Spleen (tissue), 11 donors: Measurements from ENCODE around the gene TTLL6. TPM values are rescaled to one million over a fixed set of nuclear protein-coding genes. Genes with fewer than 3 reads are reported as not detected.

ENCODE experiments used
- DNase-seq: peaks from one replicate; pipeline ENCODE4 v3.0.0-alpha.2; 2020
- H3K27ac ChIP-seq, 8 donors: fragments of 200-600 bp; sonication (generic) in 7 of 8; 1 replicate in 4 of 8; 2 replicates in 4 of 8; pipeline versions ENCODE4 v1.5.0 to v1.8.0; 2016 to 2021; ENCODE audit warnings: inconsistent platforms in 4 of 8, mild to moderate bottlenecking in 4 of 8, moderate library complexity in 1 of 8
- H3K27me3 ChIP-seq, 7 donors: fragments of 200-600 bp; sonication (generic) in 6 of 7; replicated peaks in 1 of 7; 1 replicate in 4 of 7; 2 replicates in 3 of 7; pipeline versions ENCODE4 v1.5.0 to v1.8.0; 2016 to 2021; ENCODE audit warnings: inconsistent platforms in 3 of 7, mild to moderate bottlenecking in 1 of 7
- H3K36me3 ChIP-seq, 6 donors: fragments of 200-600 bp; sonication (generic) in 5 of 6; 1 replicate in 4 of 6; 2 replicates in 2 of 6; pipeline versions ENCODE4 v1.5.0 to v1.8.0; 2016 to 2021; ENCODE audit warnings: inconsistent platforms in 2 of 6
- H3K4me1 ChIP-seq, 6 donors: fragments of 200-600 bp; sonication (generic) in 5 of 6; 1 replicate in 3 of 6; 2 replicates in 3 of 6; pipeline versions ENCODE4 v1.5.0 to v1.8.0; 2016 to 2021; ENCODE audit warnings: inconsistent platforms in 3 of 6
- H3K4me3 ChIP-seq, 8 donors: fragments of 200-600 bp; sonication (generic) in 7 of 8; 1 replicate in 4 of 8; 2 replicates in 4 of 8; pipeline versions ENCODE4 v1.5.0 to v1.8.0; 2016 to 2021; ENCODE audit warnings: inconsistent platforms in 4 of 8, mild to moderate bottlenecking in 4 of 8, moderate library complexity in 2 of 8
- H3K9me3 ChIP-seq, 8 donors: fragments of 200-600 bp; sonication (generic) in 7 of 8; 1 replicate in 4 of 8; 2 replicates in 4 of 8; pipeline versions ENCODE4 v1.5.0 to v1.8.0; 2016 to 2021; ENCODE audit warnings: inconsistent platforms in 4 of 8
- POLR2A ChIP-seq, 3 donors: fragments of 450-650 bp; IDR thresholded peaks; one replicate each; pipeline ENCODE4 v1.5.1; 2017; ENCODE audit warnings: antibody characterized with exemption in 3 of 3, mild to moderate bottlenecking in 1 of 3
- POLR2AphosphoS5 ChIP-seq, 3 donors: sonication (generic); formaldehyde crosslinking; IDR thresholded peaks; one replicate each; pipeline ENCODE4 v1.5.1; 2017; ENCODE audit warnings: antibody characterized with exemption in 3 of 3
- WGBS, 5 donors: extraction: QIAGEN DNeasy Blood & Tissue Kit in 3 of 5; methylation state at CpG; one replicate each; pipeline versions ENCODE4 v1.1.5 to v1.1.7; 2013 to 2018; 5-methylcytosine and 5-hydroxymethylcytosine counted together
- intact Hi-C: fragments of 100-400 bp; cut with DNase I; formaldehyde crosslinking; loops from one replicate; pipeline ENCODE4 v1.15.0; 2023; ENCODE audit warnings: low total_unique reads
- polyA plus RNA-seq, 3 donors: library from polyadenylated mRNA; stranded (reverse); fragments of 200-250 nt; gene quantifications; one replicate each; pipeline ENCODE4 v1.2.1, GENCODE V29; 2013
- total RNA-seq, 7 donors: library from RNA; depleted of rRNA in 3 of 7; stranded (reverse); fragments of >200 nt in 3 of 7; fragmentation: NEBNext Ultra II Directional in 4 of 7; extraction: Animal tissue kit (Norgen Biotek cat#: 25700) in 4 of 7; gene quantifications; one replicate each; pipeline versions ENCODE4 v1.1.0 to v1.2.1, GENCODE V29; 2016 to 2021
- TF ChIP-seq, protein P1 (sequence below), 11 experiments: fragments of 200-600 bp in 7 of 11; fragments of 450-650 bp in 4 of 11; sonication (generic) in 4 of 11; IDR thresholded peaks in 8 of 11; conservative IDR thresholded peaks in 3 of 11; 1 replicate in 7 of 11; 2 replicates in 4 of 11; pipeline versions ENCODE4 v1.4.0 to v1.8.0; 2016 to 2021; ENCODE audit warnings: antibody characterized with exemption in 11 of 11, inconsistent platforms in 4 of 11, mild to moderate bottlenecking in 1 of 11
- donor health status: healthy with polysubstance abuse.
- donor health status: DM: no; HTN: no; CAD: no; lungs with moderate emphysema.
- donor health status: DM: no; HTN: no; CAD: no.
- donor health status: Bipolar disorder and iron deficiency.
- donor health status: healthy.
- donor health status: DM: no; HTN: no; CAD: no.
- donor health status: DM: yes; HTN: yes; CAD: no.

TTLL6 gene
- total and polyA plus RNA-seq, 10 donors, result 0.04 TPM; not detected in 9

DNA sequence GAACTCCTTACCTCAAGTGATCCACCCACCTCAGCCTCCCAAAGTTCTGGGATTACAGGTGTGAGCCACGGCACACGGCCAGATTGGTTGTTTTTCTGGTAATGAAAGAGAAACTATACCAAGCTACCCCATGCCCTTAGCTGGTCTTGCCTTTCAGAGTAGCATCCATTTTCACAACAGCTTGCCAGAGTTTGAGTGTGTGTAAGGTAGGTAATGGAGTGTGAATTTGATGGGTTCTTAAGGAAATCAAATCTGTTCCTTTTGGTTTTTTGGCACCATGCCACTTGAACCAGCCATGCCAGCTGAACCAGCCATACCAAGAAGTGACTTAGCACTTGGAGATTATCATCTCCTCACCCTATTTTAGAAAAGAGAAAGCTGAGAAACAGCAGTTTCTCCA, 18.9 kb upstream of the TTLL6 start:
- Histone ChIP-seq H3K36me3 (peaks cover 0 to 22% (median 0%) of the 10 kb centered on the region in 6 donors), H3K4me3 (no peak overlapping the region), H3K4me1 (peaks cover 73 to 97% (median 96%) of the 10 kb centered on the region in 6 donors), H3K27me3 (no peaks in the 10 kb centered on the region), H3K9me3 (no peaks in the 10 kb centered on the region), H3K27ac (peak overlapping the region in 1 of 8 donors; percentile 14)
- TF ChIP-seq, protein P1, sequence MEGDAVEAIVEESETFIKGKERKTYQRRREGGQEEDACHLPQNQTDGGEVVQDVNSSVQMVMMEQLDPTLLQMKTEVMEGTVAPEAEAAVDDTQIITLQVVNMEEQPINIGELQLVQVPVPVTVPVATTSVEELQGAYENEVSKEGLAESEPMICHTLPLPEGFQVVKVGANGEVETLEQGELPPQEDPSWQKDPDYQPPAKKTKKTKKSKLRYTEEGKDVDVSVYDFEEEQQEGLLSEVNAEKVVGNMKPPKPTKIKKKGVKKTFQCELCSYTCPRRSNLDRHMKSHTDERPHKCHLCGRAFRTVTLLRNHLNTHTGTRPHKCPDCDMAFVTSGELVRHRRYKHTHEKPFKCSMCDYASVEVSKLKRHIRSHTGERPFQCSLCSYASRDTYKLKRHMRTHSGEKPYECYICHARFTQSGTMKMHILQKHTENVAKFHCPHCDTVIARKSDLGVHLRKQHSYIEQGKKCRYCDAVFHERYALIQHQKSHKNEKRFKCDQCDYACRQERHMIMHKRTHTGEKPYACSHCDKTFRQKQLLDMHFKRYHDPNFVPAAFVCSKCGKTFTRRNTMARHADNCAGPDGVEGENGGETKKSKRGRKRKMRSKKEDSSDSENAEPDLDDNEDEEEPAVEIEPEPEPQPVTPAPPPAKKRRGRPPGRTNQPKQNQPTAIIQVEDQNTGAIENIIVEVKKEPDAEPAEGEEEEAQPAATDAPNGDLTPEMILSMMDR (IDR thresholded peaks at IDR 0.05 in 8 of 11, conservative IDR thresholded peaks at IDR 0.05 in 3 of 11), result no peak
- no peak for TF ChIP-seq POLR2A (IDR thresholded peaks at IDR 0.05)
- no peak for TF ChIP-seq POLR2AphosphoS5 (IDR thresholded peaks at IDR 0.05)
- DNase-seq, result no peak
- 72 to 91% (median 73%) methylated on average over 2 of the region's 2 CpGs for WGBS, 5 donors
- intact Hi-C loops, result no loop called here

DNA sequence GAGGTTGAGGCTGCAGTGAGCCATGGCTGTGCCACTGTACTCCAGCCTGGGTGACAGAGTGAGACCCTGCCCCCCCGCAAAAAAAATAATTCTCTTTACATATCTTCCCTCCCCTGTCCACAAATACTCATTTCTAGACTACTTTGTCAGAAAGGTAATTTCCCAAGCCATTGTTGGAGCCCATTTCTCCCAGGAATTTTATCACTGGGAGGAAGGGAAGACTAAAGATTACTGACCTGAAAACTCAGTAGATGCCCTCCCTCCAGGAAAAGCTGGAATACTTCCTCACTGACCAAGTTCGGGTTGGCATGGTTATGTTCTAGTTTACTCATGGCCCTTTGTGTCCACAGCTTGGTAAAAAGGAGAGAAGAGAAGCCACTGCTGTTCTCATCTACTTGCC, 17.9 kb upstream of the TTLL6 start:
- intact Hi-C loops, result no loop called here
- DNase-seq, result no peak
- no peaks in the 10 kb centered on the region for H3K9me3 ChIP-seq
- H3K4me3 ChIP-seq, result no peak overlapping the region
- H3K27me3 ChIP-seq, result no peaks in the 10 kb centered on the region
- peaks cover 0 to 22% (median 0%) of the 10 kb centered on the region in 6 donors for H3K36me3 ChIP-seq
- peaks cover 63 to 94% (median 92%) of the 10 kb centered on the region in 6 donors for H3K4me1 ChIP-seq
- 62 to 84% (median 76%) methylated on average over 2 of the region's 2 CpGs for WGBS, 5 donors
- TF ChIP-seq POLR2A (IDR thresholded peaks at IDR 0.05), result no peak
- TF ChIP-seq, protein P1 (IDR thresholded peaks at IDR 0.05 in 8 of 11, conservative IDR thresholded peaks at IDR 0.05 in 3 of 11), result no peak
- TF ChIP-seq POLR2AphosphoS5 (IDR thresholded peaks at IDR 0.05), result no peak
- peak overlapping the region in 2 of 8 donors; percentile 1 to 27 for H3K27ac ChIP-seq

DNA sequence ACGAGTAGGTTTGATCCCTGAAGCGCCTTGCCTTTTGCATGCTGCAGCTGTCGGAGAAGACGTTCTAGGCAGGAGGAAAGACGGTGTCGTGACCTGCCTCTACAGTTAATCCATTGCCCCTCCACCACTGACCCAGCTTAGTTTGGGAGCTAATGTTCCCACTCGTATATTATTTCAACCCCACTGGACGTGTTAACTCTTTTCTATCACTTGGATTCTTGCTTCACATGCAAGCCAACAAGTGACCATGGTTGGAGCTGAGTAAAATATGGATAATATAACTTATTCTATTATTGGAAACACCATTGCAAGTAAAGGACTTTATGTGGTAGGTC, 14.5 kb upstream of the TTLL6 start:
- Histone ChIP-seq H3K4me3 (peak overlapping the region; percentile 58 to 95 (median 71)), H3K9me3 (no peaks in the 10 kb centered on the region), H3K4me1 (peaks cover 32 to 60% (median 57%) of the 10 kb centered on the region in 6 donors), H3K27ac (peak overlapping the region; percentile 79 to 100 (median 96)), H3K36me3 (peaks cover 0 to 17% (median 0%) of the 10 kb centered on the region in 6 donors), H3K27me3 (no peaks in the 10 kb centered on the region)
- 0 to 3% (median 2%) methylated on average over 7 to 8 of the region's 8 CpGs for WGBS, 5 donors
- DNase-seq, result no peak
- intact Hi-C loops, result no loop called here
- TF ChIP-seq, protein P1 (IDR thresholded peaks at IDR 0.05 in 8 of 11, conservative IDR thresholded peaks at IDR 0.05 in 3 of 11), result no peak
- TF ChIP-seq POLR2AphosphoS5 (IDR thresholded peaks at IDR 0.05) (no peak), POLR2A (IDR thresholded peaks at IDR 0.05) (no peak)

DNA sequence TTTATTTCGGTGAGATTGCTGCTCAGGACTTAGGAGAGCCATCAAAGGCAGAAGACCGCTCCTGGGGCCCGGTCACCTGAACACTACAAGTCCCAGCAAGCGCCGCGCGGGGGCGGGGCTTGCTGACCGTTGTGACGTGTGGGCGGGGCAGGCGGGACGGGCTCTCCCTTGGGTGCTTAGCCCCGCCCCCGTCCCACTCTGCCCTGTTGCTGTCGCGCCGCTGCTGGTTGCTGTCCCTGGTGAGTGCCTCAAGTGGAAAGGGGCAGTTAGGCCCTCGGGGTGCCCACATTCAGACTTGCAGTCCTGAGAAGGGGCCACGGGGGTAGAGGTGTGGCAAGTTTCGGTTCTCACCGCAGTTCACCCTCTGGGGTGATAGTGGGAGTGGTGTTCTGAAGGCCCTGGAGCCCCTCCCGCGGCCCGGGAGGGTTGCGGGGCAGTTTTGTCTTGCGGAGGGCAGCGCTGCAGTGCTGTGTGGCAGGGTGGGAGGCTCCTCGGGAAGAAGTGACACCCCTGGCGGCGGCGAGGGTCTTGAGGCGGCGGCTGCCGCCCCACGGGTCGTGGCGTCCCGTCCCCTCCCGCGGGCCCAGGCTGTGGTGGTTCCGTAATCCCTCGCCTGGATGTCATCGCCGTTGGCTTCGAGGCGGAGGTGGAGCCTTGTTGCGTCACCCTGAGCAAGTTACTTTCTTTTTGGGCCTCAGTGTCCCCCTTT, 14.0 kb upstream of the TTLL6 start, which contains the start of gene CALCOCO2:
TSS of gene CALCOCO2 (plus strand) at position 196 of the 709 bp plus-strand sequence. CDS start 10,673 bp downstream, outside the sequence.
- peak; percentile 98 for DNase-seq
- intact Hi-C loops, result no loop called here
- WGBS, 5 donors, result 0 to 1% (median 0%) methylated on average over 27 to 48 of the region's 48 CpGs
- Histone ChIP-seq H3K9me3 (no peaks in the 10 kb centered on the region), H3K36me3 (peaks cover 0 to 12% (median 0%) of the 10 kb centered on the region in 6 donors), H3K4me3 (peak within 1 kb of the TSS; percentile 58 to 95 (median 71)), H3K27ac (peak within 1 kb of the TSS; percentile 79 to 100 (median 96)), H3K4me1 (peaks cover 27 to 54% (median 52%) of the 10 kb centered on the region in 6 donors), H3K27me3 (no peaks in the 10 kb centered on the region)
- TF ChIP-seq, protein P1 (IDR thresholded peaks at IDR 0.05 in 8 of 11, conservative IDR thresholded peaks at IDR 0.05 in 3 of 11), result peak in 4 of 11 experiments; percentile 7 to 34 (median 24)
- TF ChIP-seq POLR2AphosphoS5 (IDR thresholded peaks at IDR 0.05) (peak; percentile 94 to 97 (median 96)), POLR2A (IDR thresholded peaks at IDR 0.05) (peak in 2 of 3 donors; percentile 45 to 73)
